Measurements from ENCODE around the gene PGBD5.
"Not testable (repeated sequence)": the region's sequence is repeated elsewhere in the genome, so short reads cannot be mapped to it uniquely, and the experiment has no call there.

Gene PGBD5

DNA sequence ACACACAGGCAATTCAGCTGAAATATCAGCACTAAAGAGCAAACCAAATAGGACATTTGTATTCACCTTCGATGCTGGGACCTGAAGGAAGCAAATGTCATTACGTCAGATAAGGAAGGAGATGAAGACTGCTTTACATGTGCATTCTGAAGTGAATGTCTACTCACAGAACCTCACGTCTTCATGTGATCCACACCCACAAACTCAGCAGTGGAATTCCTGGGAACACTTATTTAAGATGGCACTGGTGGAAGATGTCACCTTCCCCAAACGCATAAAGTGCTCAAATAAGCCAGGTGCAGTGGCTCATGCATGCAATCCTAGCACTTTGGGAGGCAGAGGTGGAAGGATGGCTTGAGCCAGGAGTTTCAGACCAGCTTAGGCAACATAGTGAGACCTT, 11.4 kb downstream of the PGBD5 start:
- no peaks in the 10 kb centered on the region for H3K9me3 ChIP-seq (ENCODE audit: severe bottlenecking)
- TF ChIP-seq, protein P1, sequence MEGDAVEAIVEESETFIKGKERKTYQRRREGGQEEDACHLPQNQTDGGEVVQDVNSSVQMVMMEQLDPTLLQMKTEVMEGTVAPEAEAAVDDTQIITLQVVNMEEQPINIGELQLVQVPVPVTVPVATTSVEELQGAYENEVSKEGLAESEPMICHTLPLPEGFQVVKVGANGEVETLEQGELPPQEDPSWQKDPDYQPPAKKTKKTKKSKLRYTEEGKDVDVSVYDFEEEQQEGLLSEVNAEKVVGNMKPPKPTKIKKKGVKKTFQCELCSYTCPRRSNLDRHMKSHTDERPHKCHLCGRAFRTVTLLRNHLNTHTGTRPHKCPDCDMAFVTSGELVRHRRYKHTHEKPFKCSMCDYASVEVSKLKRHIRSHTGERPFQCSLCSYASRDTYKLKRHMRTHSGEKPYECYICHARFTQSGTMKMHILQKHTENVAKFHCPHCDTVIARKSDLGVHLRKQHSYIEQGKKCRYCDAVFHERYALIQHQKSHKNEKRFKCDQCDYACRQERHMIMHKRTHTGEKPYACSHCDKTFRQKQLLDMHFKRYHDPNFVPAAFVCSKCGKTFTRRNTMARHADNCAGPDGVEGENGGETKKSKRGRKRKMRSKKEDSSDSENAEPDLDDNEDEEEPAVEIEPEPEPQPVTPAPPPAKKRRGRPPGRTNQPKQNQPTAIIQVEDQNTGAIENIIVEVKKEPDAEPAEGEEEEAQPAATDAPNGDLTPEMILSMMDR (IDR thresholded peaks at IDR 0.05; ENCODE audit: low read depth, low read length) = no peak
- DNase-seq = no peak
- peaks cover 6% of the 10 kb centered on the region for H3K36me3 ChIP-seq
- H3K27ac ChIP-seq = no peak overlapping the region
- H3K27me3 ChIP-seq (ENCODE audit: insufficient read depth, low read depth, severe bottlenecking) = no peaks in the 10 kb centered on the region
- no peak overlapping the region for H3K4me3 ChIP-seq (ENCODE audit: low read depth, low read length)

DNA sequence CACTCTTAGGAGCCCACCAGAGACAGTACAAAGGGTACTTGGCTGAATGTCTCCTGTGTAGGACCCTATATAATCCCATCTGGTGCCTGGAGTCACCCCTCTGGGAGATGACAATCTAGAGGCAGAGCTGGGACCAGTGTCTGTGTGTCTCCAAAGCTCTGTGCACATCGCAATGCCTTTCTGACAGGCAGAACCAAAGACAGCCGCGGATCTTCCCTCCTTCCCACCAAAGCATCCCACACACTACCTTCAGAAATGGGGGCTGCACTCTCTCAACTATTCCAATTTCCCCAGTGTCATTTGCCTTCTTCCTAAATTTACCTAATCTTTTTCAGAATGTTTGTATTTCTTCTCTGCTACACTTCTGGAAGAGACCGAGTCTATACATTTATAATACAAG, 12.0 kb downstream of the PGBD5 start:
- H3K27me3 ChIP-seq (ENCODE audit: insufficient read depth, low read depth, severe bottlenecking) = no peaks in the 10 kb centered on the region

DNA sequence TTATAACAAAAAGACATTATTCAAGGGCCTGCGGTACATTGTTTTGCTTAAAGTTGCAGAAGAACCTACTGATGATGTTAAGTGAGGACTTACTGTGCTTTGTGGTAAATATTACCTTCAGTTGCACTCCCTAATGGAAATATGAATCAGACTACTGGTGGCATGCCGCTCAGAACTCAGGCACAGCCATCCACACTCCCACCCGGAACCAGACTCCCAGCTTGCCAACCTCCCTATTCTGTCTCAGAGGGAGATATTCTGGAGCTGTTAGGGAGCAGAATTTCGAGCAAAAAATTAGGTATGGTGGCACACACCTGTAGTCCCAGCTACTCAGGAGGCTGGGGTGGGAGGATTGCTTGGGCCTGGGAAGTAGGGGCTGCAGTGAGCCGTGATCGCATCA, 13.1 kb downstream of the PGBD5 start:
- TF ChIP-seq, protein P1 (IDR thresholded peaks at IDR 0.05; ENCODE audit: low read depth, low read length) = no peak
- no peaks in the 10 kb centered on the region for H3K9me3 ChIP-seq (ENCODE audit: severe bottlenecking)
- DNase-seq = no peak

More for the DNA sequence above, 12.0 kb downstream of the PGBD5 start:
- H3K27ac ChIP-seq = no peak overlapping the region
- TF ChIP-seq, protein P1 (IDR thresholded peaks at IDR 0.05; ENCODE audit: low read depth, low read length) = no peak
- H3K36me3 ChIP-seq = peaks cover 5% of the 10 kb centered on the region
- H3K4me3 ChIP-seq (ENCODE audit: low read depth, low read length) = no peak overlapping the region
- no peak for DNase-seq
- H3K9me3 ChIP-seq (ENCODE audit: severe bottlenecking) = no peaks in the 10 kb centered on the region

DNA sequence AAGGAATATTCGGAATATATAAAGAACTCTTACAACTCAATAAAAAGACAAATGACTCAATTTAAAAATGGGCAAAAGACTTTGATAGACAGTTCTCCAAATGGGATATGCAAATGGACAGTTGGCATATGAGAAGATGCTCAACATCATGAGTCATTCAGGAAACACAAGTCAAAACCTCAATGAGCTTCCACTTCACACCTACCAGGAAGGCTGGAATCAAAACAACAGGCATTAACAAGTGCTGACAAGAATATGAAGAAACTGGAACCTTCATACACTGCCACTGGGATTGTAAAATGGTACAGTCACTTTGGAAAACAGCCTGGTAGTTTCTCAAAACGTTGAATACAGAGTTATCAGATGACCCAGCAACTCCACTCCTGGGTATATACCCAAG, 17.2 kb downstream of the PGBD5 start:
- Histone ChIP-seq H3K27ac (no peak overlapping the region), H3K36me3 (no peaks in the 10 kb centered on the region; the same call in 1 of the 2 replicates), H3K27me3 (ENCODE audit: insufficient read depth, low read depth, severe bottlenecking) (no peaks in the 10 kb centered on the region), H3K4me3 (ENCODE audit: low read depth, low read length) (no peak overlapping the region), H3K9me3 (ENCODE audit: severe bottlenecking) (no peaks in the 10 kb centered on the region)
- TF ChIP-seq, protein P1 (IDR thresholded peaks at IDR 0.05; ENCODE audit: low read depth, low read length) = no peak
- no peak for DNase-seq

More for the DNA sequence above, 13.1 kb downstream of the PGBD5 start:
- H3K27ac ChIP-seq = no peak overlapping the region
- H3K36me3 ChIP-seq = no peaks in the 10 kb centered on the region; the same call in 1 of the 2 replicates
- H3K4me3 ChIP-seq (ENCODE audit: low read depth, low read length) = no peak overlapping the region
- H3K27me3 ChIP-seq (ENCODE audit: insufficient read depth, low read depth, severe bottlenecking) = no peaks in the 10 kb centered on the region

DNA sequence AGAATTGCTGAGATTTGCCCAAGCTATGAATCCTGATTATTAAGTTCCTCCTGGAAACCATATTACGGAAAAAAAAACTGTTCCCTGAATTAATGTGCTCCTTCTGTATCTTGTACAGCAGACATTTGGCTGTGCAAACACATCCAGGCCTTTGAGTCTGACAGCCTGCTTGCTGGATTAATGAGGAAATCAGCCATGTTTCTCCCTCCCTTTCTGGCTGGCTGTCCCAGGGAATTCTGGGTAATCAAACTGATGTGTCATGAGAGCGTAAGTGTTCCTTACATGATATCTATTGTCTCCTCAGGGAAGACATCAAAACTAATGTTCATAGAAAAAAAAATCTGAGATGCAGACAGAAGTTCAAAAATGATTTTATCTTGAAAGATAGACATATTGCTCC, 18.8 kb downstream of the PGBD5 start:
- Histone ChIP-seq H3K27me3 (ENCODE audit: insufficient read depth, low read depth, severe bottlenecking) (no peaks in the 10 kb centered on the region), H3K36me3 (peaks cover 4% of the 10 kb centered on the region; the same call in 1 of the 2 replicates), H3K9me3 (ENCODE audit: severe bottlenecking) (no peaks in the 10 kb centered on the region), H3K4me3 (ENCODE audit: low read depth, low read length) (no peak overlapping the region), H3K27ac (no peak overlapping the region)
- no peak for DNase-seq
- TF ChIP-seq, protein P1 (IDR thresholded peaks at IDR 0.05; ENCODE audit: low read depth, low read length) = no peak

DNA sequence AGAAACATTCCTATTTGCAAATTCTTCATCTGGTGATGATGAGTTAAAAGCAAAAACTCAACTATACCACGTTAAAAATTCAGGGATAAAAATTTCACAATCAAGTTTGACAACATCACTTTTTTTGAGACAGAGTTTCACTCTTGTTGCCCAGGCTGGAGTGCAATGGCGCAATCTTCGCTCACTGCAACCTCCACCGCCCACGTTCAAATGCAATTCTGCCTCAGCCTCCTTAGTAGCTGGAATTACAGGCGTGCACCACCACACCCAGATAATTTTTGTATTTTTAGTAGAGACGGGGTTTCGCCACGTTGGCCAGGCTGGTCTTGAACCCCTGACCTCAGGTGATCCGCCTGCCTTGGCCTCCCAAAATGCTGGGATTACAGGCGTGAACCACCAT, 19.4 kb downstream of the PGBD5 start:
- H3K27ac ChIP-seq; H3K27me3 ChIP-seq (ENCODE audit: insufficient read depth, low read depth, severe bottlenecking); H3K9me3 ChIP-seq (ENCODE audit: severe bottlenecking); DNase-seq; H3K36me3 ChIP-seq; H3K4me3 ChIP-seq (ENCODE audit: low read depth, low read length): not testable (repeated sequence)
